ENCODE results near the gene TMA7B. TPM values are rescaled to one million over a fixed set of nuclear protein-coding genes. Genes with fewer than 3 reads are reported as not detected.
A peak's percentile ranks its signal among the peaks of the same experiment; 100 is the strongest.

The TMA7B gene
- total RNA-seq, 4 donors from 2014 or later = not detected

GRCh38 chr22:39937906-39938305 lies 22.3 kb upstream of the TMA7B start:
- no peaks in the 10 kb centered on the region for H3K4me1 ChIP-seq
- TF ChIP-seq CTCF (IDR thresholded peaks at IDR 0.05) (no peak), POLR2A (IDR thresholded peaks at IDR 0.05) (no peak)
- no peaks in the 10 kb centered on the region for H3K27me3 ChIP-seq
- H3K36me3 ChIP-seq = no peaks in the 10 kb centered on the region
- peak in 2 of 3 donors; percentile 37 to 51 for DNase-seq
- H3K4me3 ChIP-seq = no peak overlapping the region
- no peak overlapping the region for H3K27ac ChIP-seq
- no peaks in the 10 kb centered on the region for H3K9me3 ChIP-seq

- no peaks in the 10 kb centered on the region for H3K27me3 ChIP-seq
- no peak for DNase-seq
- no peak for TF ChIP-seq CTCF (IDR thresholded peaks at IDR 0.05)
- no peak for TF ChIP-seq POLR2A (IDR thresholded peaks at IDR 0.05)
- H3K36me3 ChIP-seq = no peaks in the 10 kb centered on the region
- no peaks in the 10 kb centered on the region for H3K9me3 ChIP-seq
- no peak overlapping the region for H3K4me3 ChIP-seq
- H3K4me1 ChIP-seq = no peaks in the 10 kb centered on the region
- peak overlapping the region in 1 of 4 donors; percentile 5 for H3K27ac ChIP-seq
These were observed 21.6 kb upstream of the TMA7B start for GRCh38 chr22:39938509-39939111.

- Histone ChIP-seq H3K36me3 (no peaks in the 10 kb centered on the region), H3K4me1 (no peaks in the 10 kb centered on the region), H3K27me3 (no peaks in the 10 kb centered on the region), H3K9me3 (no peaks in the 10 kb centered on the region), H3K4me3 (no peak overlapping the region), H3K27ac (peak overlapping the region in 1 of 4 donors; percentile 33)
- TF ChIP-seq POLR2A (IDR thresholded peaks at IDR 0.05) (no peak), CTCF (IDR thresholded peaks at IDR 0.05) (no peak)
- DNase-seq = no peak
These were observed 20.4 kb upstream of the TMA7B start for GRCh38 chr22:39939830-39940229.

- TF ChIP-seq POLR2A (IDR thresholded peaks at IDR 0.05) = no peak
- TF ChIP-seq CTCF (IDR thresholded peaks at IDR 0.05) = peak in 2 of 6 experiments; percentile 28 to 45
- no peak for DNase-seq
- Histone ChIP-seq H3K9me3 (no peaks in the 10 kb centered on the region), H3K4me3 (no peak overlapping the region), H3K27ac (peak overlapping the region in 1 of 4 donors; percentile 36), H3K27me3 (no peaks in the 10 kb centered on the region), H3K36me3 (no peaks in the 10 kb centered on the region), H3K4me1 (no peaks in the 10 kb centered on the region)
These were observed 19.4 kb upstream of the TMA7B start for GRCh38 chr22:39940757-39941305.

GRCh38 chr22:39941601-39942000 lies 18.6 kb upstream of the TMA7B start:
- TF ChIP-seq CTCF (IDR thresholded peaks at IDR 0.05) (no peak), POLR2A (IDR thresholded peaks at IDR 0.05) (no peak)

More at GRCh38 chr22:39941601-39942000, 18.6 kb upstream of the TMA7B start:
- H3K4me3 ChIP-seq = no peak overlapping the region
- H3K27ac ChIP-seq = no peak overlapping the region
- H3K27me3 ChIP-seq = no peaks in the 10 kb centered on the region
- DNase-seq = no peak
- no peaks in the 10 kb centered on the region for H3K9me3 ChIP-seq
- peaks cover 0 to under 1% (median 0%) of the 10 kb centered on the region in 4 donors for H3K4me1 ChIP-seq
- no peaks in the 10 kb centered on the region for H3K36me3 ChIP-seq

Data from Peyer's patch (tissue), 4 donors.